GM13976 (cell line): Measurements from ENCODE around the gene PEX10.

Experiments used
- DNase-seq: peaks from one replicate; pipeline ENCODE4 v3.0.0; 2012; ENCODE audit warnings: low spot score
- in situ Hi-C: fragments of 300-500 bp; cut with MboI; formaldehyde crosslinking; loops from one replicate; pipeline ENCODE4 v1.12.0; 2022; ENCODE audit warnings: low sequenced_read_pairs, mixed read lengths, inconsistent platforms; ENCODE audit not compliant: unreplicated experiment
- TF ChIP-seq, protein P1 (sequence below): IDR thresholded peaks from 2 replicates; pipeline ENCODE4 v1.5.1; 2012; ENCODE audit warnings: borderline replicate concordance, mild to moderate bottlenecking; ENCODE audit not compliant: insufficient read depth; ENCODE audit errors: extremely low read depth, missing control alignments, control extremely low read depth

The PEX10 gene

DNA sequence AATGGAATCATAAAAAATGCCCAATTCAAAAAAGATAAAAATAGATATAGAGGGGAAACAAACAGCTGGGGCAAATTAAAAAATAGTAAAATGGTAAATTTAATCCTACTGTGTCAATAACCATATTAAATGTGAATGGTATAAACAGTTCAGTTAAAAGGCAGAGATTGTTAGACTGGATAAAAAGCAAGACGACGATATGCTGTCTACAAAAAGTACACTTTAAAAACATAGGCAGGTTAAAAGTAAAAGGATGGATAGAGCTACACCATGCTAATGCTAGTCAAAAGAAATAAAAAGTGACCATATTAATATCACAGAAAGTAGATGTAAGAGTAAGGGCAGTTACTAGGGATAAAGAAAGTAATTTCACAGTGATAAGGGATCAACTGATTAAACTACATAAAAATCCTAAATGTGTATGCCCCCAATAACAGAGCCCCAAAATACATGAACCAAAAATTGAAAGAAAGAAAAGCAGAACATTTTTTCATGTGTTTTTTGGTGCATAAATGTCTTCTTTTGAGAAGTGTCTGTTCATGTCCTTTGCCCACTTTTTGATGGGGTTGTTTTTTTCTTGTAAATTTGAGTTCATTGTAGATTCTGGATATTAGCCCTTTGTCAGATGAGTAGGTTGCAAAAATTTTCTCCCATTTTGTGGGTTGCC, 48.4 kb downstream of the PEX10 start:
- DNase-seq, result no peak
- TF ChIP-seq, protein P1, sequence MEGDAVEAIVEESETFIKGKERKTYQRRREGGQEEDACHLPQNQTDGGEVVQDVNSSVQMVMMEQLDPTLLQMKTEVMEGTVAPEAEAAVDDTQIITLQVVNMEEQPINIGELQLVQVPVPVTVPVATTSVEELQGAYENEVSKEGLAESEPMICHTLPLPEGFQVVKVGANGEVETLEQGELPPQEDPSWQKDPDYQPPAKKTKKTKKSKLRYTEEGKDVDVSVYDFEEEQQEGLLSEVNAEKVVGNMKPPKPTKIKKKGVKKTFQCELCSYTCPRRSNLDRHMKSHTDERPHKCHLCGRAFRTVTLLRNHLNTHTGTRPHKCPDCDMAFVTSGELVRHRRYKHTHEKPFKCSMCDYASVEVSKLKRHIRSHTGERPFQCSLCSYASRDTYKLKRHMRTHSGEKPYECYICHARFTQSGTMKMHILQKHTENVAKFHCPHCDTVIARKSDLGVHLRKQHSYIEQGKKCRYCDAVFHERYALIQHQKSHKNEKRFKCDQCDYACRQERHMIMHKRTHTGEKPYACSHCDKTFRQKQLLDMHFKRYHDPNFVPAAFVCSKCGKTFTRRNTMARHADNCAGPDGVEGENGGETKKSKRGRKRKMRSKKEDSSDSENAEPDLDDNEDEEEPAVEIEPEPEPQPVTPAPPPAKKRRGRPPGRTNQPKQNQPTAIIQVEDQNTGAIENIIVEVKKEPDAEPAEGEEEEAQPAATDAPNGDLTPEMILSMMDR, result no peak
- in situ Hi-C loops, result no loop called here

DNA sequence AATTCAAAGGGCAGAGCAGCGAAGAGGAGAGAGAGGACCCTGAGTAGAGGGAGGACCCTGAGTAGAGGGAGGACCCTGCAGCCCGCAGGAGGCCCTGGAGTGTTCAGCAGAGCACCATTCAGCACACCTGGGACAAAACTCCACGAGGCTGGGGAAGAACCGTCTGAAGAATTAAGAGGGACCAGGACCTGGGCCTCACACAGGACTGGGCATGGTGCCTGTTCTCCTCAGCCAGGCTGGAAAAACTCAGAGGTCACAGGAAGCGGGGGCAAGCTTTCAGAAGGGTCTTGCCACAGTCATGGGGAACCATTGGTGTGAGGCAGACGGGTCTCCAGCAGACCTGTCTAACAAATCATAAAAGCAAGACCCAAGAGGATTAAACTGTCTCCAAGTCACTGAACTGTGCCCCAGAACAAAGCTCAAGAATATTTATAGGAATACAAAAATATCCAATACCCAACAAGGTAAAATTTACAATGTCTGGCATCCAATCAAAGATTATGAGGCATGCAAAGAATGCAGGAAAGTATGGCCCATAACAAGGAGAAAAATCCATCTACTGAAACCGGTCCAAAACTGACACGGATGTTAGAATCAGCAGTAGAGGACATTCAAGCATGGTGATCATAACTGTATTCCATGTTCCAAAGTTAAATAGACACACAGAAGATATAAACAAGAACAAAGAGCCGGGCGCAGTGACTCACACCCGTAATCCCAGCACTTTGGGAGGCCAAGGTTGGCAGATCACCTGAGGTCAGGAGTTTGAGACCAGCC, 51.6 kb downstream of the PEX10 start:
- in situ Hi-C loops, result no loop called here
- no peak for DNase-seq
- TF ChIP-seq, protein P1, result no peak

DNA sequence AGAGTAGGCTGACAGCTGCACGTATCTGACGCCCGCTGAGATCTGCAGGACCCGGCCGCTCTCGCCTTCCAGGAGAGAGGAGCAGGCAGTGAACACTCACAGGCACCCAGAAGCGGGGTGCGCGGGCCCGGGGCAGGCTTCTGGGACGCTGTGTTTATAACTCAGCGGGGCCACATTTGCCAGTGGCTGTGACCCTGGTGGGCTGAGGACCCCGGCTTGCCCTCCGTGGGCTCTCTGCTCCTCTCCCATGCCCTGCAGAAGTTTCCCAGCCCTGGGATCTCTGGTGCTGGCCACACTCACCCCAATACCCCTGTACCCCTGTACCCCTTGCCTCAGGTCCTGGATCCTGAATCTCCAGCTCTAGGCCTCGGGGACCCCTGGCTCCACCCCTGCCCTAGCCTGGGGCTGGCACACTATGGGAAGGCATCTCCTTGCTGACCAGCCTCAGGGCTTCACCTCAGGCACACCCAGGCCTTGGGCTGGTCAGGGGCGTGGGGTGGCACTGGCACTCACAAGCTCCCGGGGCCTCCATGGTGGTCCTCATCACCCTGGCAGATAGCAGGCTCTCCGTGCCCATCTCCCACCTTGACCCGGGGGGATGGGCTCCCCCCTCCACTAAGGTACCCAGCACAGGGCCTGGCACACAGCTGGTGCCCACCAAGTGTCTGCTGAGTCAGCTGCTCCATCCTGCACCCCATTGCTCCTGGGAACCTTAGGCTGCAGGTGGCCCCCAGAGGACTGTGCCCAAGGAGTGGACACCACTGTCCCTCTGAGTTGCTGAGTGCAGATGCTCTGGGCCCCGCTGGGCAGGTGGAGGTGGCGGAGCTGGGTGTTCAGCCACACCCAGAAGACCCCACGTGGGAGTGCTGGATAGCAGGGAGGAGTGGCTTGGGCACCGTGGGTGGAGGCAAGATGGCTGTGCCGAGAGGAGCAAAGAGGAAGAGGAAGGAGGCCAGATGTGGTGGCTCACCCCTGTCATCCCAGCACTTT, 53.4 kb downstream of the PEX10 start:
- in situ Hi-C loops, result no loop called here
- TF ChIP-seq, protein P1, result no peak
- DNase-seq, result no peak

DNA sequence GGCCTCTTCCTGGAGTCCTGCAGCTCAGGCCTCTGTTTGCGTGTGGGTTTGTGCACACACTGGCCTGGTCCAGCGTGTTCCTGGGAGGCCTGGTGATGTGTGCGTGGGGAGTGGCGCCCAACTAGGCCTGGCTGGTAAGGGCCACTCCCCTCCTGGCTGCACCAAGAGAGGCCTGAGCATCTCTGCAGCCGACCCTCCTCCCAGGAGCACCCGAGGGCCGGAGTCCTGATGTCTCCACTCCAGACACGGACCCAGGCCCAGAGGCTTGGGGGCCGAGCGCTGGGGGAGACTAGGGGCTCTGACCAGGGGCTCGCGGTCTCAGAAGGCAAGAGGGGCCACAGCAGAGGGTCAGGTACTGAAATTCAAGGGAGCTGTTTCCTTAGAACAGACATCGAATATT, 54.3 kb downstream of the PEX10 start:
- TF ChIP-seq, protein P1, result no peak
- DNase-seq, result no peak
- in situ Hi-C loops, result no loop called here

DNA sequence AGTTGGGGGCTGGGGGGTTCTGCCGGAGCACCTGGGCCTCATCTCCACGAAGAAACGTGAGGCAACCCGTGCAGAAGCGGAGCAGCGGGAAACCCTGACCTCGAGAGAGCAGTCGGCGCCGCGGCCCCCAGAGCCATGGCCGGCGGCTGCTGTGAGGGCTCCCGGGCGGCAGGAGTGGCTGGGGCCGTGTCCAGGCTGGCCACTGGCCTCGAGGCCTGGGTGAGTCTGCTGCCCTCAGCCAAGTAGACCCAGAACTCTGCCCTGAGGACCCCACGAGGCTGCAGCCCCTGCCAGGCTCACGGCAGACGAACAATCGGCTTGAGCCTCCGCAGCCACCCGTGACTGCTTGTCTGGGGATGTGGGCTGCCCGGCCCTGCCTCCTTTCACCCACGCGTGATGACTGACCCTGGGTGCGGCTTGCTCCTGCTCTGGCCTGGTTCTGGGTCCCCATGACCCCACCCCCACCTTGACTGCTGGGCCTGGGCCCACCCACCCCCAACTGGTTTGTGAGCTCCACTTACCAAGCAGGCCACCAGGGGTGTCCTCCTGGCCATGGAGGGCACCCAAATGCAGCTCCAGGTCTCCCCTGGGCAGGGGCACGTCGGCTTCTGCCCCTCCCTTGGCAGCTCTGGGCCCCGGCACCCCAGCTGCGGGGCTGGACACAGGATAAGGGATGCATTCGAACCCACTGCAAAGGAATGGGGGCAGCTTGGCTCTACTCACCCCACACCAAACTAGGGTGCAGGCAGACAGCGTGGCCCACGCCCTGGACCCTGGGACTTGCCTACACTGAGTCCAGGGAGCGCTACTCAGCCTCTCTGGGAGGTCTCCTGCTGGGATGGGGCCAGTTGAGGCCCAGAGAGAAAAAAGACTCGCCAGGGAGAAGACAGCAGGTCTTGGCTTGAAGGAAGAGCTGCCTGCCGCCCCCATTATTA, 55.2 kb downstream of the PEX10 start:
- DNase-seq, result no peak
- TF ChIP-seq, protein P1, result no peak
- in situ Hi-C loops, result no loop called here
